ENCODE results near the gene AOC1. TPM values are rescaled to one million over a fixed set of nuclear protein-coding genes. Genes with fewer than 3 reads are reported as not detected.

Gene AOC1
- total and polyA plus RNA-seq, 4 donors: 0.20 to 0.78 (median 0.27) TPM; not detected in 1

DNA sequence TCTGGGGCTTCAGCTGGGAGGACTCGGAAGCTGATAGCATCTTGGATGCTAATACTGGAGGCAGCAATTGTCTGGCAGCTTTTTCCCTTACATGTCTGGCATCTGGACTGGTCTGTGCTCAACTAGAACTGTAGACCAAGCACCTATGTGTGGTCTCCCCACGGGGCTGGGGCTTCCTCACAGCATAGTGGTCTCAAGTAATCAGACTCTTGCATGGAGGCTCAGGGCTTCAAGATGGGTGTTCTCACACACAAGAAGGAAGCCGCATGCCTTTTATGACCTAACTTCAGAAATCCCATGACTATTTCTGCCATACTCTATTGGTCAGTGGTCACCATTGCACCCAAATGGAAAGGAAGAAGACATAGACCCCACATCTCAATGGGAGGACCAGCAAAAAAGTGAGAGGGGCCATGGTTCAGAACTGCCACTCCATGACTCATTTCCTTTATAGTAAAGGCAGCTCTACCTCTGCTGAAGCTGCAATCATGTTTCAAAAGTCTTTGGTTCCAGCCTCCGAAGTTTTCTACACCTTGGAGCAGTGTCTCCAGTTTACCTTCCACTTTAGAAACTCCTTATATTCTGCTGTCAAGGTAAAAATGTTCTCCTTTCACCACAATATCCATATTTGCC is 14.7 kb downstream of the AOC1 start:
- no peaks in the 10 kb centered on the region for H3K9me3 ChIP-seq (ENCODE audit: control insufficient read depth, insufficient read depth, low read length)
- H3K27ac ChIP-seq (ENCODE audit: low read depth, low read length): no peak overlapping the region
- H3K4me3 ChIP-seq (ENCODE audit: low read depth, low read length): no peak overlapping the region
- no peaks in the 10 kb centered on the region for H3K27me3 ChIP-seq (ENCODE audit: control insufficient read depth, insufficient read depth, low read length)
- DNase-seq (ENCODE audit: low read depth in 4 of 6, low spot score in 6 of 6): no peak
- no peaks in the 10 kb centered on the region for H3K36me3 ChIP-seq (ENCODE audit: control insufficient read depth, insufficient read depth, low read length)
- WGBS (ENCODE audit: insufficient coverage): 83% methylated on average over 4 of the region's 4 CpGs
- no peaks in the 10 kb centered on the region for H3K4me1 ChIP-seq (ENCODE audit: control insufficient read depth, insufficient read depth, low read length)

DNA sequence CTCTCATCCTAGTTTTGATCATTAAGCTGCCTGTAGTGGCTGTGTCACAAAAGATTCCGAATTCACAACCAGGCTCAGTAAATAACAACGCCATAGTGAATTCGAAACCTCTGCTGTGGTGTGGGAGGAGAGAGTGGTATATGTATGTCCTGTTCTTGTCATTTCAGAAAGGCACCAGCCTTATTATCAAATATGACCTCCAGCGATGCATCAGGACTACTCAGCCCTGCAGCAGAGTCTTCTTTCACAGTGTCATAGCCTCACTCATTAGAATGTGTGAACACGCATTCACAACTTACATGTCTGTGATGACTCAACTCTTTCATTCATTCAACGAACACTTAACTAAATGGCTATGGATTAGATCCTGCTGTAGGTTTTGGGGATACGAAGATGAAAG is 15.3 kb downstream of the AOC1 start:
- Histone ChIP-seq H3K4me3 (ENCODE audit: low read depth, low read length) (no peak overlapping the region), H3K36me3 (ENCODE audit: control insufficient read depth, insufficient read depth, low read length) (no peaks in the 10 kb centered on the region), H3K27ac (ENCODE audit: low read depth, low read length) (no peak overlapping the region), H3K4me1 (ENCODE audit: control insufficient read depth, insufficient read depth, low read length) (no peaks in the 10 kb centered on the region), H3K27me3 (ENCODE audit: control insufficient read depth, insufficient read depth, low read length) (no peaks in the 10 kb centered on the region), H3K9me3 (ENCODE audit: control insufficient read depth, insufficient read depth, low read length) (no peaks in the 10 kb centered on the region)
- no peak for DNase-seq (ENCODE audit: low read depth in 4 of 6, low spot score in 6 of 6)
- no CpG with 5 or more reads among the region's 7 CpGs for WGBS (ENCODE audit: insufficient coverage)

GRCh38 chr7:150869467-150869866 is 17.1 kb downstream of the AOC1 start:
- 88% methylated on average over 2 of the region's 2 CpGs for WGBS (ENCODE audit: insufficient coverage)
- H3K4me3 ChIP-seq (ENCODE audit: low read depth, low read length): no peak overlapping the region
- H3K4me1 ChIP-seq (ENCODE audit: control insufficient read depth, insufficient read depth, low read length): no peaks in the 10 kb centered on the region

DNA sequence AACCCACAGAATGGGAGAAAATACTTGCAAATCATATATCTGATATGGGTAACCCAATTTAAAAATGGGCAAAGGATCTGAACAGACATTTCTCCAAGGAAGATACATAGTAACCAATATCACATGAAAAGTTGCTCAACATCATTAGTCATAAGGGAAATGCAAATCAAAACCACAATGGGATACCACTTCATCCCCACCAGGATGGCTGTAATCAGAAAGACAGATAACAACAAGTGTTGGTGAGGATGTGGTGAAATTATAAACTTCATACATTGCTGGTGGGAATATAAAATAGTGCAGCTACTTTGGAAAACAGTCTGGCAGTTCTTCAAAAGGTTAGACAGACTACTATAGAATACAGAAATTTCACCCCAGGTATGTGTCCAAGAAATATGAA is 19.3 kb downstream of the AOC1 start:
- Histone ChIP-seq H3K4me3 (ENCODE audit: low read depth, low read length) (no peak overlapping the region), H3K9me3 (ENCODE audit: control insufficient read depth, insufficient read depth, low read length) (no peaks in the 10 kb centered on the region), H3K27ac (ENCODE audit: low read depth, low read length) (no peak overlapping the region), H3K27me3 (ENCODE audit: control insufficient read depth, insufficient read depth, low read length) (no peaks in the 10 kb centered on the region), H3K4me1 (ENCODE audit: control insufficient read depth, insufficient read depth, low read length) (no peaks in the 10 kb centered on the region), H3K36me3 (ENCODE audit: control insufficient read depth, insufficient read depth, low read length) (no peaks in the 10 kb centered on the region)
- DNase-seq (ENCODE audit: low read depth in 4 of 6, low spot score in 6 of 6): no peak

More at GRCh38 chr7:150869467-150869866, 17.1 kb downstream of the AOC1 start:
- no peaks in the 10 kb centered on the region for H3K27me3 ChIP-seq (ENCODE audit: control insufficient read depth, insufficient read depth, low read length)
- H3K9me3 ChIP-seq (ENCODE audit: control insufficient read depth, insufficient read depth, low read length): no peaks in the 10 kb centered on the region
- DNase-seq (ENCODE audit: low read depth in 4 of 6, low spot score in 6 of 6): no peak
- H3K27ac ChIP-seq (ENCODE audit: low read depth, low read length): no peak overlapping the region
- H3K36me3 ChIP-seq (ENCODE audit: control insufficient read depth, insufficient read depth, low read length): no peaks in the 10 kb centered on the region

DNA sequence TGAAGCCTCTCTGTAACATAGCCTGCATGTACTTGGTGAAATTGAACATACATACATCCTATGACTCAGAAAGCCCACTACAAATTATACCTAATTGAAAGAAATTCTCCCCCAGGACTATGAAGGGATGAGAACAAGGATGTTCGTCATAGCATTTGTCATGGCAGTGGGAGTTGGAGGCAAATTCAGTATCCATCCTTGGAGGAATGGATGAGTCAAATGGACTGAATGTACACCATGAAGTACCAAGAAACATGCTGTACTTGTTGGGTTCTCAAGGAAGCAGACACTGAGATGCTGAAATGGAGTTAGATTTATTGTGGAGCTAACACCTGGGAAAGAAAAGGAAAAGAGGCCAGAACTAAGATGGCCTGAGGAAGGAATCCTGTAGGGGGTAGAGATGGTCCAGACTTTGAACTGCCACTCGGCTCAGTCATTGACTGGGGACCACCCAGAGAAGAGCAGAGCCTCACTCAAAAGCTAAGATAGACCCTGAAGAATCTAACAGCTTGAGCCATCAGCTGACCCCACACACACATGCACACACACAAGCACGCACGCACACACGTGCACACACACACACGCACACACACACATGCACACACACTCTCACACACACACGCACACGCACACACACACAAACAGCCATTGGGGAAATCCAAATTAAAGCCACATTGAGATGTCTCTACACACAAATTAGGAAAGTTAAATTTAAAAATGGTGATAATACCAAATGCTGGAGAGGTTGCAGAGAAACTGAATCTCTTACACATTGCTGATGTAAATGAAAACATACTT is 22.3 kb downstream of the AOC1 start:
- Histone ChIP-seq H3K27me3 (ENCODE audit: control insufficient read depth, insufficient read depth, low read length) (no peaks in the 10 kb centered on the region), H3K4me3 (ENCODE audit: low read depth, low read length) (no peak overlapping the region), H3K27ac (ENCODE audit: low read depth, low read length) (no peak overlapping the region), H3K4me1 (ENCODE audit: control insufficient read depth, insufficient read depth, low read length) (peaks cover 4% of the 10 kb centered on the region), H3K9me3 (ENCODE audit: control insufficient read depth, insufficient read depth, low read length) (no peaks in the 10 kb centered on the region), H3K36me3 (ENCODE audit: control insufficient read depth, insufficient read depth, low read length) (no peaks in the 10 kb centered on the region)
- DNase-seq (ENCODE audit: low read depth in 4 of 6, low spot score in 6 of 6): no peak
- WGBS (ENCODE audit: insufficient coverage): 90% methylated on average over 5 of the region's 8 CpGs

GRCh38 chr7:150875791-150876190 is 23.5 kb downstream of the AOC1 start:
- Histone ChIP-seq H3K4me1 (ENCODE audit: control insufficient read depth, insufficient read depth, low read length) (peaks cover 4% of the 10 kb centered on the region), H3K9me3 (ENCODE audit: control insufficient read depth, insufficient read depth, low read length) (no peaks in the 10 kb centered on the region), H3K27ac (ENCODE audit: low read depth, low read length) (no peak overlapping the region), H3K4me3 (ENCODE audit: low read depth, low read length) (no peak overlapping the region), H3K27me3 (ENCODE audit: control insufficient read depth, insufficient read depth, low read length) (no peaks in the 10 kb centered on the region), H3K36me3 (ENCODE audit: control insufficient read depth, insufficient read depth, low read length) (no peaks in the 10 kb centered on the region)
- 67% methylated on average over 1 of the region's 4 CpGs for WGBS (ENCODE audit: insufficient coverage)
- no peak for DNase-seq (ENCODE audit: low read depth in 4 of 6, low spot score in 6 of 6)

DNA sequence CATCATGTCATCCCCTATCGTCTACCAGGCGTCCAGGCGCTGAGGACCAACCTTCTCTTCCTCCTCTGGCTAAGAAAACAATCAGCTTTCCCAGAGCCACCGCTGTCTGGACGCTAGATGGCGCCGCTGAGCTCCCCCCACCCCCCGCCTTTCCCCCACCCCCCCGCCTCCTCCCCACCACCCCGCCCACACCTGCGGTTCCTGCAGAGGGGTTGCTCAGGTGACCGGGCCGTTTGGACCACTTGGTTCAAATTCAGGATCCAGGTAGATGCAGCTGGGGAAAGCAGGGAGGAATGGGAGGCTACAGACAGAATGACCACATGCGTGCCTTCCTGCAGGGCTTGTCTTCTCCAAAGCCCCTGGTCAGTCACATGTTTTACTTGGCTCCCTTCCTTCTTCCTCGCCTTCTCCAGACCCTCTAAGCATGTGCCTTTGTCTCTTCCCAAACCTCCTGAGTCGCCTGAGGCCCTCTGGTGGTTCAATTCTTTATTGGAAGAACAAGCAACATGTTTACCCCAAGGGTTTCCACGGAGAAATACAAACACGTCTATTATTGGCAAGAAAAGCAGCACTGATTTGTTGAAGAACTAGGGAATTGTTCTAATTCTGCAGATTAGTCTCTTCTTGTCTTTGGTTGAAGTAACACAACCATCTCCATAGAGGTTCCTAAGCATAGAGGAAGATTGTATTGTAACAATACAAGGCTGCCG is 24.7 kb downstream of the AOC1 start:
- Histone ChIP-seq H3K27ac (ENCODE audit: low read depth, low read length) (peak overlapping the region; percentile 62), H3K27me3 (ENCODE audit: control insufficient read depth, insufficient read depth, low read length) (no peaks in the 10 kb centered on the region), H3K36me3 (ENCODE audit: control insufficient read depth, insufficient read depth, low read length) (no peaks in the 10 kb centered on the region), H3K4me1 (ENCODE audit: control insufficient read depth, insufficient read depth, low read length) (peaks cover 4% of the 10 kb centered on the region), H3K4me3 (ENCODE audit: low read depth, low read length) (no peak overlapping the region), H3K9me3 (ENCODE audit: control insufficient read depth, insufficient read depth, low read length) (no peaks in the 10 kb centered on the region)
- DNase-seq (ENCODE audit: low read depth in 4 of 6, low spot score in 6 of 6): peak; percentile 47 to 93 (median 72)
- WGBS (ENCODE audit: insufficient coverage): 0% methylated on average over 4 of the region's 19 CpGs

- Histone ChIP-seq H3K9me3 (ENCODE audit: control insufficient read depth, insufficient read depth, low read length) (no peaks in the 10 kb centered on the region), H3K36me3 (ENCODE audit: control insufficient read depth, insufficient read depth, low read length) (no peaks in the 10 kb centered on the region), H3K4me3 (ENCODE audit: low read depth, low read length) (no peak overlapping the region), H3K27me3 (ENCODE audit: control insufficient read depth, insufficient read depth, low read length) (no peaks in the 10 kb centered on the region), H3K4me1 (ENCODE audit: control insufficient read depth, insufficient read depth, low read length) (peaks cover 4% of the 10 kb centered on the region), H3K27ac (ENCODE audit: low read depth, low read length) (no peak overlapping the region)
- DNase-seq (ENCODE audit: low read depth in 4 of 6, low spot score in 6 of 6): no peak
- 58% methylated on average over 2 of the region's 4 CpGs for WGBS (ENCODE audit: insufficient coverage)
Measured at GRCh38 chr7:150877536-150877935, 25.2 kb downstream of the AOC1 start.

DNA sequence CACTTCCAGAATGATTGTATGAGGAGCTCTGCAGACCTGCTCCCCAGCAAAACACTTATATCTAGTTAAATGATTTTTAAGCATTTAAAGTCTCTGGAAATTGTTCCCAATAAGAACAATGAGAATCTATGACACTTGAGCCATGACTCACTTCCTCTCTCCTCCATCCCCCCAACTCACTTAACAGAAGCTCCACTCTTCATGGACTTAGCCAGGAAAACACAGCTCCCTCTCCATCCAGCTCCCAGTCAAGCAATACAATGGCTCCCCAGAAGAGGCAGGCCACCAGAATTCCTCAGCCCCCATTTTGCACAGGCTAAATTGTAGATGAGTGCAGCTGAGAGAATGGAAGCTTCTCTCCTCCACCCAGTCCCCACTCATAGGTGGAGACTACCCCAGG is 27.0 kb downstream of the AOC1 start:
- no peaks in the 10 kb centered on the region for H3K27me3 ChIP-seq (ENCODE audit: control insufficient read depth, insufficient read depth, low read length)
- no peaks in the 10 kb centered on the region for H3K9me3 ChIP-seq (ENCODE audit: control insufficient read depth, insufficient read depth, low read length)
- no peak overlapping the region for H3K27ac ChIP-seq (ENCODE audit: low read depth, low read length)
- no peak overlapping the region for H3K4me3 ChIP-seq (ENCODE audit: low read depth, low read length)
- H3K4me1 ChIP-seq (ENCODE audit: control insufficient read depth, insufficient read depth, low read length): peaks cover 4% of the 10 kb centered on the region
- no peak for DNase-seq (ENCODE audit: low read depth in 4 of 6, low spot score in 6 of 6)
- H3K36me3 ChIP-seq (ENCODE audit: control insufficient read depth, insufficient read depth, low read length): no peaks in the 10 kb centered on the region

All from spinal cord (tissue), 10 donors.